Measurements from ENCODE around the gene FCSK. TPM values are rescaled to one million over a fixed set of nuclear protein-coding genes. Genes with fewer than 3 reads are reported as not detected.

The FCSK gene
- total and polyA plus RNA-seq, 8 donors, result 5.8 to 92.7 (median 12.8) TPM

GRCh38 chr16:70481929-70482536 is 27.6 kb downstream of the FCSK start:
- intact Hi-C loops (cut with DNase I; ENCODE audit: low total_unique reads), result no loop called here
- Histone ChIP-seq H3K4me3 (no peak overlapping the region), H3K4me1 (peaks cover 0 to 5% (median 0%) of the 10 kb centered on the region in 4 donors), H3K27ac (no peak overlapping the region), H3K9me3 (no peaks in the 10 kb centered on the region), H3K27me3 (no peaks in the 10 kb centered on the region), H3K36me3 (peaks cover 45 to 98% (median 95%) of the 10 kb centered on the region in 4 donors)
- DNase-seq, result no peak
- WGBS, 5 donors, result 82 to 90% (median 85%) methylated on average over 4 to 7 of the region's 7 CpGs
- no peak for TF ChIP-seq POLR2AphosphoS5 (IDR thresholded peaks at IDR 0.05)
- TF ChIP-seq POLR2A (IDR thresholded peaks at IDR 0.05), result no peak
- no peak for TF ChIP-seq EP300 (IDR thresholded peaks at IDR 0.05)
- TF ChIP-seq CTCF (IDR thresholded peaks at IDR 0.05), result no peak

DNA sequence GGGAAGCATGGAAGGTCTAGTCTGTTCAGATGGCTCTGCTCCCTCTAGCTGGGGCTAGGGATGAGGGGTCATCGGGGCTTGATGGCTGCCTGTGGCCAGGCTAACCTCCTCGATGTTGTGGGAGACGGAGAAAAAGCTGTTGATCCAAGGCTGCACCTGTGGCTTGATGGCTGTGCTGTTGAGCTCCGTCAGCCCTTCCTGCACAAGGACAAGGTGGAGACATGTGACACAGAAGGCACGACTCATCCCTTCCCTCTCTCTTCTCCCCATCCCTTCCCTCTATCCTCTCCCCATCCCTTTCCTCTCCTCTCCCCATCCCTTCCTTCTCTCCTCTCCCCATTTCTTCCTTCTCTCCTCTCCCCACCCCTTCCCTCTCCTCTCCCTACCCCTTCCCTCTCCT is 28.2 kb downstream of the FCSK start:
- WGBS, 5 donors, result 73 to 91% (median 84%) methylated on average over 5 of the region's 5 CpGs
- peaks cover 45 to 98% (median 95%) of the 10 kb centered on the region in 4 donors for H3K36me3 ChIP-seq

DNA sequence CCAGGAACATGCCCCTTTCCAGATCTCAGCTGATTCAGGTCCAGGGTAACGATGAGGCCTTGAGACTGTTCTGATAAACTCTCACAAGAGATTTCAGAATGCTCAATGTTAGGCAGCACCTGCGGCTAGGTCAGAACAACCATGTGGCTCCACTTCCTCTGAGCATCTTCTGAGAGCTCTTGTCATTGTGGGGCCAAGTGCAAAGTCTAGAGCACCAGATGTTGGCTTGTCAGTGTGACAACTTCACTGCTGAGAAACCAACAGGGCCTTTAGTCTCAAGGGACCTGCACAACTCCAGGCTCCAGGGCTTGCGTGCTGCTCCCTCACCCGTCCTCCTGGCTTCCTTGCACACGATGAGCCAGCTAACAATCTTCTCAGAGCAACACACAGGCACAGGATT is 29.0 kb downstream of the FCSK start:
- TF ChIP-seq EP300 (IDR thresholded peaks at IDR 0.05) (no peak), POLR2A (IDR thresholded peaks at IDR 0.05) (no peak), POLR2AphosphoS5 (IDR thresholded peaks at IDR 0.05) (no peak), CTCF (IDR thresholded peaks at IDR 0.05) (no peak)
- Histone ChIP-seq H3K4me1 (peaks cover 0 to 5% (median 0%) of the 10 kb centered on the region in 4 donors), H3K9me3 (no peaks in the 10 kb centered on the region), H3K36me3 (peaks cover 47 to 98% (median 95%) of the 10 kb centered on the region in 4 donors), H3K27ac (no peak overlapping the region), H3K27me3 (no peaks in the 10 kb centered on the region), H3K4me3 (no peak overlapping the region)
- WGBS, 5 donors, result 85 to 92% (median 90%) methylated on average over 5 of the region's 5 CpGs
- DNase-seq, result no peak
- intact Hi-C loops (cut with DNase I; ENCODE audit: low total_unique reads), result no loop called here

More for the DNA sequence above, 28.2 kb downstream of the FCSK start:
- Histone ChIP-seq H3K27ac (no peak overlapping the region), H3K27me3 (no peaks in the 10 kb centered on the region), H3K4me3 (no peak overlapping the region), H3K4me1 (peaks cover 0 to 5% (median 0%) of the 10 kb centered on the region in 4 donors), H3K9me3 (no peaks in the 10 kb centered on the region)
- TF ChIP-seq CTCF (IDR thresholded peaks at IDR 0.05), result no peak
- TF ChIP-seq EP300 (IDR thresholded peaks at IDR 0.05), result no peak
- TF ChIP-seq POLR2A (IDR thresholded peaks at IDR 0.05), result no peak
- no peak for TF ChIP-seq POLR2AphosphoS5 (IDR thresholded peaks at IDR 0.05)
- DNase-seq, result no peak
- intact Hi-C loops (cut with DNase I; ENCODE audit: low total_unique reads), result no loop called here

DNA sequence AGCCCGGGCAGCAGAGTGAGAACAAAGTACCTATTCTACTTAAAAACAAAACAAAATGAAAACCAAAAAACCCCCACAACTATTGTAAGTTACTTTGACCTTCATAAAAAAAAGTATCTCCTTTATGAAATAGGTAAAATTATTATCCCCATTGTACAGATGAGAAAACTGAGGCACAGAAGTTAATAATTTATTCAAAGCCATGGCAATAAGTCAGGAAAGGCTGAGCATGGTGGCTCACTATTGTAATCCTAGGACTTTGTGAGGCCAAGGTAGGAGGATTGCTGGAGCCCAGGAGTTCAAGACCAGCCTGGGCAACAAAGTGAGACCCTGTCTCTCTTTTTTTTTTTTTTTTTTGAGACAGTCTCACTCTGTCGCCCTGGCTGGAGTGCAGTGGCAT is 30.5 kb downstream of the FCSK start:
- 94 to 96% (median 94%) methylated on average over 2 of the region's 2 CpGs for WGBS, 5 donors
- intact Hi-C loops (cut with DNase I; ENCODE audit: low total_unique reads), result no loop called here
- Histone ChIP-seq H3K27ac (no peak overlapping the region), H3K36me3 (peaks cover 50 to 98% (median 95%) of the 10 kb centered on the region in 4 donors), H3K4me3 (no peak overlapping the region), H3K27me3 (no peaks in the 10 kb centered on the region), H3K9me3 (no peaks in the 10 kb centered on the region), H3K4me1 (no peaks in the 10 kb centered on the region)
- TF ChIP-seq POLR2A (IDR thresholded peaks at IDR 0.05) (no peak), POLR2AphosphoS5 (IDR thresholded peaks at IDR 0.05) (no peak), EP300 (IDR thresholded peaks at IDR 0.05) (no peak), CTCF (IDR thresholded peaks at IDR 0.05) (no peak)
- no peak for DNase-seq
